RWPE2 (cell line): ENCODE measurements around the gene TLE4.

Experiments
- ATAC-seq: fragments of 200-7000 bp; cut with Tn5 transposase; 3 replicates; pipeline ENCODE4 v1.9.1; 2021; ENCODE audit warnings: low read depth
- DNase-seq: peaks from one replicate; pipeline ENCODE4 v3.0.0-alpha.2; 2020; ENCODE audit warnings: low spot score
- H3K27ac ChIP-seq: fragments of 450-650 bp; 2 replicates; pipeline ENCODE4 v1.5.1; 2017; ENCODE audit warnings: mild to moderate bottlenecking; ENCODE audit not compliant: poor library complexity, severe bottlenecking
- H3K27me3 ChIP-seq: fragments of 250-450 bp; sonication (Bioruptor Pico); 2 replicates; pipeline ENCODE4 v1.5.1; 2021; ENCODE audit warnings: mild to moderate bottlenecking, moderate library complexity; ENCODE audit not compliant: insufficient read depth, poor library complexity, severe bottlenecking
- H3K36me3 ChIP-seq: fragments of 250-450 bp; sonication (Bioruptor Pico); 2 replicates; pipeline ENCODE4 v1.5.1; 2020; ENCODE audit warnings: low read depth, mild to moderate bottlenecking, moderate library complexity
- H3K4me1 ChIP-seq: fragments of 250-450 bp; sonication (Bioruptor Pico); 2 replicates; pipeline ENCODE4 v1.5.1; 2021; ENCODE audit warnings: mild to moderate bottlenecking, moderate library complexity; ENCODE audit not compliant: insufficient read depth, poor library complexity, severe bottlenecking
- H3K4me3 ChIP-seq: fragments of 250-450 bp; sonication (Bioruptor Pico); 2 replicates; pipeline ENCODE4 v1.5.1; 2021; ENCODE audit warnings: mild to moderate bottlenecking, moderate library complexity; ENCODE audit not compliant: severe bottlenecking
- H3K9me3 ChIP-seq: fragments of 250-450 bp; sonication (Bioruptor Pico); 2 replicates; pipeline ENCODE4 v1.5.1; 2021; ENCODE audit warnings: mild to moderate bottlenecking, moderate library complexity; ENCODE audit not compliant: severe bottlenecking
- TF ChIP-seq, protein P1 (sequence below): fragments of 450-650 bp; IDR thresholded peaks from one replicate; pipeline ENCODE4 v1.5.1; 2017; ENCODE audit warnings: mild to moderate bottlenecking, moderate library complexity; ENCODE audit not compliant: poor library complexity, severe bottlenecking

TLE4 gene

DNA sequence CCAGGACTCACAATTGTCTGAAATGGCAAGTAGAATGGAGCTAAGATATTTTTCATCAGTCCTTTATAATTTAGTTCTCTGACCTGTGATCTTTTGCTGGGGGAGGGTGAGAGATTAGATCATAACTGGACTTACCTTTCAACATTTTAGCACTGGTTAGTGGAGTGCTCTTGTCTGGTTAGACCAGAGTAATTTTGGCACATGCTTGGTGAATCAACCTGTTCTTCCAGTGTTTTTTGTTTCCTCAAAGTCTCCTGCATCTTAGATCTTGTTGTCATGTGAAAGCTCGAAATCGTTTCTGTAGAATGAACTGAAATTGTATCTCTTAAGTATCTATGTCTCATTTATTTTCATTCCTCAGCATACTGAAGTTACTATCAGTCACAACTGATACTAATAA is 122.4 kb downstream of the TLE4 start:
- Histone ChIP-seq H3K9me3 (no peaks in the 10 kb centered on the region), H3K36me3 (no peaks in the 10 kb centered on the region), H3K4me1 (no peaks in the 10 kb centered on the region), H3K27me3 (no peaks in the 10 kb centered on the region), H3K4me3 (no peak overlapping the region), H3K27ac (no peak overlapping the region)
- DNase-seq (no peak), ATAC-seq (no peak)
- TF ChIP-seq, protein P1, sequence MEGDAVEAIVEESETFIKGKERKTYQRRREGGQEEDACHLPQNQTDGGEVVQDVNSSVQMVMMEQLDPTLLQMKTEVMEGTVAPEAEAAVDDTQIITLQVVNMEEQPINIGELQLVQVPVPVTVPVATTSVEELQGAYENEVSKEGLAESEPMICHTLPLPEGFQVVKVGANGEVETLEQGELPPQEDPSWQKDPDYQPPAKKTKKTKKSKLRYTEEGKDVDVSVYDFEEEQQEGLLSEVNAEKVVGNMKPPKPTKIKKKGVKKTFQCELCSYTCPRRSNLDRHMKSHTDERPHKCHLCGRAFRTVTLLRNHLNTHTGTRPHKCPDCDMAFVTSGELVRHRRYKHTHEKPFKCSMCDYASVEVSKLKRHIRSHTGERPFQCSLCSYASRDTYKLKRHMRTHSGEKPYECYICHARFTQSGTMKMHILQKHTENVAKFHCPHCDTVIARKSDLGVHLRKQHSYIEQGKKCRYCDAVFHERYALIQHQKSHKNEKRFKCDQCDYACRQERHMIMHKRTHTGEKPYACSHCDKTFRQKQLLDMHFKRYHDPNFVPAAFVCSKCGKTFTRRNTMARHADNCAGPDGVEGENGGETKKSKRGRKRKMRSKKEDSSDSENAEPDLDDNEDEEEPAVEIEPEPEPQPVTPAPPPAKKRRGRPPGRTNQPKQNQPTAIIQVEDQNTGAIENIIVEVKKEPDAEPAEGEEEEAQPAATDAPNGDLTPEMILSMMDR: no peak

DNA sequence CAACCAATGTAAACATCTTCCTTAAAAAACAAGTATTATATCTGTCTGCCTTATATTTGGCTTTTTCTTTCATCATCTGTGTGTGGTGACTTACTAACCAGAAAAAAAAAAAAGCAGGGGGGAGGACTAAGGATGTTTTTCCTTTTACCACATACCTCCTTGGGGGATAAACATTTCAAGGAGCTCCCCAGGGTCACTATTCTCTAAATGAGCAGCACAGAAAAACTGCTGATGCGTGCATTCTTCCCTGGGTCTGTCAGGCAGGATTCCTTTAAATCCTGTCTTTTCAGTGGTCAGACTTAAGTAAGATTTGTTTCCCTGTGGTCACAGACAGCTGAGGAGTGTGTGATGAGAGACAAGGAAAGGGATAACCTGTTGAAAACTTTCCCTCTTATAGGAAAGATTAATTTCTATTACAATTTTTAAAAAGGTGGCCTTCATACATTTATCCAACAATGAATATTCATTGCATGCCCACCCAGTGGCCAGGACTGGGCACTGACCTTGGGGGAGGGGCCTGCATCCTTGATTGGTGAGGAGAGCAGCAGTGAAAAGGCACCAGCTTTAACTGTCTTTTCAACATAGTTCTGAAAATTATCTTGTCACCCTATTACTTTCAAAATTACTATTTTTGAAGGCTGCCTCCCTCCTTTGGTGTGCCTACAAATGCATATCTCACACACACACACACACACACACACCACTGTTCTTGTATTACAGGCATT is 123.1 kb downstream of the TLE4 start:
- no peak for ATAC-seq
- TF ChIP-seq, protein P1: no peak

DNA sequence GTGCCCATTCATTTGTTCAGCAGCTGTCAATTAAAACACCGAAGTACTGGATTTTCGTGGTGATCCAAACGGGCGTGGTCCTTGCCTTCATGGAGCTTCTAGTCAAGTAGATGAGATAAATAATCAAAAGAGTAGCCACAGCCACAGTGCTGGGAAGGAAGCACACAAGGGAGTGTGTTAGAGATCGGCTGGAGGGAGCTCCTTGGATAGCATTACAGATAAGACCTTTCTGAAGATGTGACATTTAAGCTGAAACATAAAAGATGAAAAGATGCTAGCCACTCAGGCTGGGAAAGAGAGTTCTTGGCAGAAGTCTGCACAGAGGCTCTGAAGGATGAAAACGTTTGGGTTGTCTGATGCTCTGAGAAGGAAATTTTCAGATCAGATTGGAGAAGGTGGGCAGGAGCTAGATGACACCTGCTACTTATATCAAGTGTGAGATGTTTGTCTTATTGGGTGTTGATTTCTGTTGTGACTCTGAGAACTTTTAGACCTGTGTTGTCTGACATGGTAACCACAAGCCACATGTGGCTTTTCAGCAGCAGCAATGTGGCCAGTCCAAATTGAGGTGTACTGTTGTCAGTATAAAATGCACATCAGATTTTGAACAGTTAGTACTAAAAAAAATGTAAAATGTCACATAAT is 123.9 kb downstream of the TLE4 start:
- Histone ChIP-seq H3K4me3 (no peak overlapping the region), H3K27me3 (no peaks in the 10 kb centered on the region), H3K9me3 (no peaks in the 10 kb centered on the region), H3K36me3 (no peaks in the 10 kb centered on the region), H3K27ac (no peak overlapping the region), H3K4me1 (no peaks in the 10 kb centered on the region)
- TF ChIP-seq, protein P1: no peak
- DNase-seq: no peak
- ATAC-seq: no peak

More for the DNA sequence above, 123.1 kb downstream of the TLE4 start:
- Histone ChIP-seq H3K27me3 (no peaks in the 10 kb centered on the region), H3K4me3 (no peak overlapping the region), H3K27ac (no peak overlapping the region), H3K4me1 (no peaks in the 10 kb centered on the region), H3K36me3 (no peaks in the 10 kb centered on the region), H3K9me3 (no peaks in the 10 kb centered on the region)
- DNase-seq: no peak

DNA sequence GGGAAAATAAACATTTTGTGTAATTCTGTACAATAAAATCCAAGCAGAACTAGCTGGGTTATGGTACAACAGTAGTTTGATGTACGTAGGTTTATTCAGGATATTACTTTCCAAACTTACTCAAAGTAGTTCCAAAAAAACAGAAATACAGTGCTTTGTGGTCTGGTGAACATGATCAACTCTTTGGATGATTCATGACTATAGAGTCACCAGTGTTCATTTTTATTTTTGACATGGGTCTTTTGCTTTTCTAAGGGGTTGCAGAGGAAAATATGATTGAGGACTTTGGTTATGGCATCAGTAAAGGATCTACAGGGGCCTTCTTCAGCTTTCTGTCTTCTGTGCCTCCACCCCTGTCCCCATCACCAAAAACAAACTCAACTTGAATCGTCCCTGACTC is 127.2 kb downstream of the TLE4 start:
- Histone ChIP-seq H3K27ac (no peak overlapping the region), H3K27me3 (no peaks in the 10 kb centered on the region), H3K36me3 (no peaks in the 10 kb centered on the region), H3K4me1 (no peaks in the 10 kb centered on the region), H3K9me3 (no peaks in the 10 kb centered on the region), H3K4me3 (no peak overlapping the region)
- TF ChIP-seq, protein P1: no peak
- no peak for ATAC-seq
- DNase-seq: no peak

DNA sequence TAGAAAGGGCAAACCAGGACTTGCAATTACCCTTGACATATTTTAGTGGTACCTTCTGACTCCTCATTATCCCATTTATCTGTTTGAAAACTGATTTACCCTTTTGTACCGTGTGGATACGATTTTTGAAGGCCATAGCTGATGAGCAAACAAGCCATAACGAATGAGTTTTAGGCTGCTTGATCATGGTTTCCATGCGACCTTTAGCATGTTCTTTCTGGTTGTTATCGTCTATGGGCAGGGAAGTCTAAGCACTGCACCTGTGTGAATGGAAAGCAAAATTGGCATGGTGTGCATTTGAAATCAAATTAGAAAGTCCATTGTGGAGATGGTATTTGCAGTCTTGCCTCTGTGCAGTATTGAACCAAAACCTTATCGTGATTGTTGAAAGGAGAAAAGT is 127.7 kb downstream of the TLE4 start:
- no peak for ATAC-seq
- TF ChIP-seq, protein P1: no peak
- Histone ChIP-seq H3K27ac (no peak overlapping the region), H3K4me1 (no peaks in the 10 kb centered on the region), H3K36me3 (no peaks in the 10 kb centered on the region), H3K9me3 (no peaks in the 10 kb centered on the region), H3K27me3 (no peaks in the 10 kb centered on the region), H3K4me3 (no peak overlapping the region)
- no peak for DNase-seq
